ENCODE results near the gene PSEN2. TPM values are rescaled to one million over a fixed set of nuclear protein-coding genes. Genes with fewer than 3 reads are reported as not detected.
A peak's percentile ranks its signal among the peaks of the same experiment; 100 is the strongest.

The PSEN2 gene
- total and polyA plus RNA-seq, 9 of the 15 experiments (the other 6 are each of a cell fraction or from before 2014, with no cell fraction given): 2.3 to 21.5 (median 13.7) TPM

DNA sequence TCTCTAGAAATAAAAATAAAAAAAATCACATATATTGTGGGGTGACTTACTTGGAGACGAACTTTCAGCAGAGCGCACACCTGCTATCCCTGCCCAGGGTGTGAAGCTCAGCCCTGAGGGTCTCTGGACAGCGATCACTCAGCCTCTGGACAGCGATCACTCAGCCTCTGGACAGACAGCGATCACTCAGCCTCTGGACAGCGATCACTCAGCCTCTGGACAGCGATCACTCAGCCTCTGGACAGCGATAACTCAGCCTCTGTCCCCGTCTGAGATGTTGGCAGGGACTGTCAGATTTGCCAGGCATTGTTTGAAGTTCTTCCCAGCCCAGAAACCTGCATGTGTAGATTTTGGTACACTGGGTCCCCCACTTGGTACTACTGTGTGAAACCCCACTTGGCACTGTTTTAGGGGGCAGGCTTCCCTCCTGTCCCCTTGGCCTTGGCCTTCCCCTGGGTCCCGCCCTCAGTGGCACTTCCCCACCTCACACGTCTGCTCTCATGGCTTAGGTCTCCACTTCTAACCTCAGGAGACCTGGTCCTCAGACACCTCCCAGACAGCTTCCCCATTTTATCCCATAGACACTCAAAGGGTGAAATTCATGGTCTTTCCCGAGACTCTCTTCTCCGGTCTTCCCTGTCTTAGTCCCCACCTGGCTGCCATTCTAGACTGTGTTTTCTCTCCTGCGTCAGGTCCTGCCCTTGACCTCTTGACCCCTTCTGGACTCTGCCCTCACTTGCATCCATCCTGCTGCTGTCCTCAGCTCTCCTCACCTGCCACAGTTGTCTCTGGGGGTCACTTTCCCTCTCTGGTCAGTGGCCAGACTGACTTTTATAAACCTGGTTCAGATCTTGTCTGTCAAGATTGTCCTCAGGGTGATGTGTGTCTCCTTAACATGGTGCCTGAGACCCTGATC, 10.2 kb downstream of the PSEN2 start:
- 87% methylated on average over 14 of the region's 14 CpGs for WGBS (ENCODE audit: insufficient coverage, low coverage, missing lambda C conversion rate)
- CTCF ChIA-PET (ENCODE audit: low intra/inter-chr PET ratio): no interaction called here
- in situ Hi-C loops (cut with MboI): no loop called here
- no peak for ATAC-seq
- Histone ChIP-seq H3K27me3 (ENCODE audit: control insufficient read depth in 2 of 2, insufficient read depth in 2 of 2, low read length in 2 of 2) (no peaks in the 10 kb centered on the region), H3K4me3 (no peak overlapping the region), H3K4me2 (ENCODE audit: insufficient read depth, low read length) (no peak overlapping the region), H3K79me2 (ENCODE audit: control insufficient read depth, insufficient read depth, low read length) (no peaks in the 10 kb centered on the region), H3K4me1 (replicated peaks in 1 of 2; ENCODE audit: control insufficient read depth in 2 of 2, insufficient read depth in 2 of 2, low read length in 2 of 2) (peaks cover 0 to 7% of the 10 kb centered on the region in 2 experiments; a peak in 2 of 5 replicates), H2AFZ (ENCODE audit: low read depth, low read length) (no peak overlapping the region), H3K9me1 (ENCODE audit: control insufficient read depth, insufficient read depth, low read length) (peaks cover 9% of the 10 kb centered on the region), H3K36me3 (ENCODE audit: control insufficient read depth, insufficient read depth, low read length) (peaks cover 40% of the 10 kb centered on the region; the same call in 2 of the 3 replicates), H3K27ac (ENCODE audit: extremely low read depth, low read depth, low read length) (no peak overlapping the region), H3K9ac (ENCODE audit: insufficient read depth in 1 of 2, low read depth in 2 of 2, low read length in 2 of 2) (no peak overlapping the region), H3K9me3 (replicated peaks; ENCODE audit: control insufficient read depth, insufficient read depth, low read depth, low read length) (no peaks in the 10 kb centered on the region), H4K20me1 (replicated peaks; ENCODE audit: control insufficient read depth, insufficient read depth, low read length) (0 out of 2 replicates have a peak, but pooled peaks cover 4% of the 10 kb centered on the region)
- POLR2A ChIA-PET: interaction anchor here (3.1 kb wide), 1 partner anchor 10 kb away, joined by 11 read pairs; no protein-coding TSS in a partner anchor
- no peak for DNase-seq (ENCODE audit: extremely low read depth in 1 of 4, low spot score in 3 of 4)
- intact Hi-C loops (cut with micrococcal nuclease): no loop called here
- FAIRE-seq: no peak
- no TSS peak for BruUV-seq (replicated peaks)
- TF ChIP-seq SMARCA5 (IDR thresholded peaks at IDR 0.05): no peak
- peak in 1 of 2 experiments; percentile 50 for TF ChIP-seq AFF1 (IDR thresholded peaks at IDR 0.05; ENCODE audit: low read depth in 1 of 2, partially characterized antibody in 2 of 2)
- TF ChIP-seq NCOA1 (IDR thresholded peaks at IDR 0.05; ENCODE audit: low read depth): peak; percentile 78
- TF ChIP-seq PRMT5 (CRISPR knock-in tag; IDR thresholded peaks at IDR 0.05): 0 out of 2 replicates have a peak, but pooled peaks have one; percentile 50
- peak in 1 of 2 experiments; percentile 79; a peak in 1 of 4 replicates for TF ChIP-seq SIN3A (IDR thresholded peaks at IDR 0.05; ENCODE audit: borderline replicate concordance in 2 of 2, control insufficient read depth in 1 of 2, low read depth in 2 of 2, low read length in 2 of 2)
- no peak for TF ChIP-seq SPI1 (IDR thresholded peaks at IDR 0.05; ENCODE audit: borderline replicate concordance, low read depth, low read length)
- no peak for TF ChIP-seq MEF2D (tag; conservative IDR thresholded peaks at IDR 0.05; ENCODE audit: low read depth)
- no peak for TF ChIP-seq ZNF780A (CRISPR knock-in tag; IDR thresholded peaks at IDR 0.05)
- no peak for TF ChIP-seq GATAD2A (IDR thresholded peaks at IDR 0.05)
- peak; percentile 54; the same call in 1 of the 2 replicates for TF ChIP-seq EHMT2 (IDR thresholded peaks at IDR 0.05)
